BE2C (cell line): ENCODE measurements around the gene MYH14.

ENCODE experiments used
- DNase-seq: peaks from one replicate; pipeline ENCODE4 v3.0.0-alpha.2; 2020
- H3K27me3 ChIP-seq: fragments of 250-450 bp; sonication (Bioruptor Pico); 2 replicates; pipeline ENCODE4 v1.5.1; 2020; ENCODE audit warnings: mild to moderate bottlenecking
- H3K36me3 ChIP-seq: fragments of 250-450 bp; sonication (Bioruptor Pico); 2 replicates; pipeline ENCODE4 v1.5.1; 2020; ENCODE audit warnings: mild to moderate bottlenecking
- H3K4me1 ChIP-seq: fragments of 250-450 bp; sonication (Bioruptor Pico); 2 replicates; pipeline ENCODE4 v1.5.1; 2020
- H3K4me3 ChIP-seq: 2 replicates; pipeline ENCODE4 v1.5.1; 2011; ENCODE audit warnings: low read depth, low read length
- H3K9me3 ChIP-seq: fragments of 250-450 bp; sonication (Bioruptor Pico); 2 replicates; pipeline ENCODE4 v1.5.1; 2020
- CTCF ChIP-seq: IDR thresholded peaks from 2 replicates; pipeline ENCODE4 v1.5.1; 2012; ENCODE audit warnings: mild to moderate bottlenecking, low read depth, low read length

MYH14 gene

GRCh38 chr19:50197348-50197747 lies 6.1 kb upstream of the MYH14 start:
- TF ChIP-seq CTCF: no peak
- H3K9me3 ChIP-seq: no peaks in the 10 kb centered on the region
- no peaks in the 10 kb centered on the region for H3K4me1 ChIP-seq
- no peak for DNase-seq
- H3K27me3 ChIP-seq: no peaks in the 10 kb centered on the region
- no peak overlapping the region for H3K4me3 ChIP-seq
- H3K36me3 ChIP-seq: no peaks in the 10 kb centered on the region

GRCh38 chr19:50198431-50199258 lies 4.8 kb upstream of the MYH14 start:
- DNase-seq: no peak
- Histone ChIP-seq H3K4me1 (no peaks in the 10 kb centered on the region), H3K27me3 (no peaks in the 10 kb centered on the region), H3K36me3 (no peaks in the 10 kb centered on the region), H3K9me3 (peaks cover 4% of the 10 kb centered on the region), H3K4me3 (no peak overlapping the region)
- TF ChIP-seq CTCF: no peak

GRCh38 chr19:50199259-50199555 lies 4.2 kb upstream of the MYH14 start:
- H3K4me1 ChIP-seq: no peaks in the 10 kb centered on the region
- H3K27me3 ChIP-seq: no peaks in the 10 kb centered on the region
- no peak for DNase-seq
- no peak overlapping the region for H3K4me3 ChIP-seq
- H3K9me3 ChIP-seq: peaks cover 5% of the 10 kb centered on the region
- no peak for TF ChIP-seq CTCF
- H3K36me3 ChIP-seq: no peaks in the 10 kb centered on the region

GRCh38 chr19:50202386-50202785 lies 1.0 kb upstream of the MYH14 start:
- no peak for DNase-seq
- Histone ChIP-seq H3K36me3 (no peaks in the 10 kb centered on the region), H3K9me3 (peaks cover 5% of the 10 kb centered on the region), H3K4me1 (no peaks in the 10 kb centered on the region), H3K4me3 (no peak overlapping the region), H3K27me3 (no peaks in the 10 kb centered on the region)
- no peak for TF ChIP-seq CTCF

- H3K9me3 ChIP-seq: peaks cover 5% of the 10 kb centered on the region
- H3K4me3 ChIP-seq: no peak overlapping the region
- H3K27me3 ChIP-seq: no peaks in the 10 kb centered on the region
- H3K4me1 ChIP-seq: no peaks in the 10 kb centered on the region
- TF ChIP-seq CTCF: no peak
- no peaks in the 10 kb centered on the region for H3K36me3 ChIP-seq
- no peak for DNase-seq
These were observed 501 bp upstream of the MYH14 start for GRCh38 chr19:50202962-50203280.

- no peak for TF ChIP-seq CTCF
- Histone ChIP-seq H3K4me1 (no peaks in the 10 kb centered on the region), H3K27me3 (no peaks in the 10 kb centered on the region), H3K9me3 (peaks cover 5% of the 10 kb centered on the region), H3K36me3 (no peaks in the 10 kb centered on the region), H3K4me3 (no peak overlapping the region)
- no peak for DNase-seq
These were observed 633 bp downstream of the MYH14 start for GRCh38 chr19:50204081-50204428.
